ENCODE data around the gene PSAPL1. TPM values are rescaled to one million over a fixed set of nuclear protein-coding genes. Genes with fewer than 3 reads are reported as not detected.

The PSAPL1 gene
- total RNA-seq, 1 donor from 2014 or later, result not detected

DNA sequence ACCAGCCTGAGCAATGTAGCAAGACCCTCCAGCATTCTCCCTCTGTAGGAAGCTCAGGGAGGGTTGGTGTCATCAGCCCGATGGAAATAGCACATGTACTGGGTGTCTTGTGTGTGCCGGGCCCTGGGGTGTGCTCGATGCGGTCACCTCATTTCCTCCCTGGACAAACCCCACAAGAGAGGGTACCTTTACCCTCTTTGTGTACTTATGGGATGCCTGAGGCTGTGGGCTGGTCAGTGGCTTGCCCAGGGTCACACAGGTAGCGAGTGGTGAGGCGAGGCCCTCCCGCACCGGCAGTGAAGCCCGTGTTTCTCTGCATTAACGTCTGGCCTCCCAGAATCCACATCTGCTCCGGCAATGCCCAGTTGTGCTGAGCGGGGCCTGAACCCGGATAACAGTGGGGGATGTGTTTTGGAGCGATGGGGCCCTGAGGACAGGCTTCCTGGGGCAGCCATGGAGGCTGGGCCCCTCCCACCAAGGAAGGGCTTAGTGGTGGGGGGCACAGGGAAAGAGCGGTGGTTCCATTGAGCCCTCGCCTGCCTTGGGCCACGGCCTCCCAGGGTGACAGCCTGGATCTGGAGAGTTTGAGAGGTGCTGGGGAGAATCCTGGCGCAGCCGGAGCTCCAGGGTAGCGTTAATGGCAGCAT is 8.1 kb downstream of the PSAPL1 start:
- DNase-seq (ENCODE audit: low read depth), result no peak
- TF ChIP-seq, protein P1, sequence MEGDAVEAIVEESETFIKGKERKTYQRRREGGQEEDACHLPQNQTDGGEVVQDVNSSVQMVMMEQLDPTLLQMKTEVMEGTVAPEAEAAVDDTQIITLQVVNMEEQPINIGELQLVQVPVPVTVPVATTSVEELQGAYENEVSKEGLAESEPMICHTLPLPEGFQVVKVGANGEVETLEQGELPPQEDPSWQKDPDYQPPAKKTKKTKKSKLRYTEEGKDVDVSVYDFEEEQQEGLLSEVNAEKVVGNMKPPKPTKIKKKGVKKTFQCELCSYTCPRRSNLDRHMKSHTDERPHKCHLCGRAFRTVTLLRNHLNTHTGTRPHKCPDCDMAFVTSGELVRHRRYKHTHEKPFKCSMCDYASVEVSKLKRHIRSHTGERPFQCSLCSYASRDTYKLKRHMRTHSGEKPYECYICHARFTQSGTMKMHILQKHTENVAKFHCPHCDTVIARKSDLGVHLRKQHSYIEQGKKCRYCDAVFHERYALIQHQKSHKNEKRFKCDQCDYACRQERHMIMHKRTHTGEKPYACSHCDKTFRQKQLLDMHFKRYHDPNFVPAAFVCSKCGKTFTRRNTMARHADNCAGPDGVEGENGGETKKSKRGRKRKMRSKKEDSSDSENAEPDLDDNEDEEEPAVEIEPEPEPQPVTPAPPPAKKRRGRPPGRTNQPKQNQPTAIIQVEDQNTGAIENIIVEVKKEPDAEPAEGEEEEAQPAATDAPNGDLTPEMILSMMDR (IDR thresholded peaks at IDR 0.05; ENCODE audit: insufficient read depth, low read length, poor library complexity, severe bottlenecking), result no peak
- Histone ChIP-seq H3K27me3 (ENCODE audit: control insufficient read depth, insufficient read depth, low read length) (no peaks in the 10 kb centered on the region), H3K4me3 (ENCODE audit: low read depth, low read length) (no peak overlapping the region), H3K36me3 (ENCODE audit: control insufficient read depth, insufficient read depth, low read length) (no peaks in the 10 kb centered on the region)

- H3K4me3 ChIP-seq (ENCODE audit: low read depth, low read length), result no peak overlapping the region
- DNase-seq (ENCODE audit: low read depth), result no peak
- TF ChIP-seq, protein P1 (IDR thresholded peaks at IDR 0.05; ENCODE audit: insufficient read depth, low read length, poor library complexity, severe bottlenecking), result no peak
- H3K36me3 ChIP-seq (ENCODE audit: control insufficient read depth, insufficient read depth, low read length), result no peaks in the 10 kb centered on the region
- H3K27me3 ChIP-seq (ENCODE audit: control insufficient read depth, insufficient read depth, low read length), result no peaks in the 10 kb centered on the region
Measured at GRCh38 chr4:7425591-7426468, 8.9 kb downstream of the PSAPL1 start.

DNA sequence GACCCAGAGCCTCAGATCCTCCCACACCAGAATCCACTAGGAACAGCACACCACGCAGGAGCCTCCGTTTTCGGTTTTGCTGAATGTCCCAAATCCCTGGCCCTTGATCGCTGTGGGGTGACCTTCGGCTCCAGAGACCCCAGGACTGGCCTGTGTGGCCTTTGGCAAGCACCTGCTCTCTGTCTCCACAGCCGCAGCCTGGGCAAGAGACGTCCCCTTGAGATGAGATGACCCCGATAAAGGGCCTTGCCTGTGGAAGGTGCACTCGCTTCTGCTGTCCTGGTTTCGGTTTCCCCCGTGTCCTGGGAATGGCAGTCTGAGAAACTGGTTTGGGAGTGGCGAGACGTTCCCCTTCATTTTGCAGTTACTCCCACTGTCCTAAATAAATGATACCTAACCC is 9.6 kb downstream of the PSAPL1 start:
- TF ChIP-seq, protein P1 (IDR thresholded peaks at IDR 0.05; ENCODE audit: insufficient read depth, low read length, poor library complexity, severe bottlenecking), result no peak
- no peak for DNase-seq (ENCODE audit: low read depth)
- H3K36me3 ChIP-seq (ENCODE audit: control insufficient read depth, insufficient read depth, low read length), result no peaks in the 10 kb centered on the region
- H3K27me3 ChIP-seq (ENCODE audit: control insufficient read depth, insufficient read depth, low read length), result no peaks in the 10 kb centered on the region
- H3K4me3 ChIP-seq (ENCODE audit: low read depth, low read length), result no peak overlapping the region

DNA sequence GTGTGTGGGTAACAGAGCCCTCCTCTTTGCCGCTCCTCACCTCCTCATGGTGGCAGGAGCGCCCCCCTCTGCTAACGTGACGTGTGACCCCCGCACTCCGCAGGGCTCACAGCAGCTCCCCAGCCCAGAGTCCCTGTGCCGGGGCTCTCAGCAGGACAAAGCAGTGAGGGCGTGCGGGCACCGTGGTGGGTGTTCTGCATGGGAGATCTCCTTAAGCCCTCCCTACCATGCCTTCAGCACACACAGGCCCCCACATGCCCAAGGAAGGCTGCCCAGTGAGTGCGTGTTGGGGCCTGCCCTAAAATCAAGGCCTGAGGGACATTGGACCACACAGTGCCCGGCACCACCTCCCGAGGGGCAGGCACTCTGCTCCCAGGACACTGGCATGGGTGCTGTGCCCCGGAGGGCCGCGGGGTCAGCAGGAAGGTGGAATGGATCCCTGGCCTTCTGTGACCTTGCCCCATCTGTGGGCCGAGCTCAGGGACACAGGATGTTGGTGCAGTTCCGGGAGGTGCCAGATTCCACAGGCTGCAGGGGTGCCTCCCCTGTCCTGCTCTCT is 10.1 kb downstream of the PSAPL1 start:
- TF ChIP-seq, protein P1 (IDR thresholded peaks at IDR 0.05; ENCODE audit: insufficient read depth, low read length, poor library complexity, severe bottlenecking), result no peak
- no peak for DNase-seq (ENCODE audit: low read depth)
- Histone ChIP-seq H3K36me3 (ENCODE audit: control insufficient read depth, insufficient read depth, low read length) (no peaks in the 10 kb centered on the region), H3K27me3 (ENCODE audit: control insufficient read depth, insufficient read depth, low read length) (no peaks in the 10 kb centered on the region), H3K4me3 (ENCODE audit: low read depth, low read length) (no peak overlapping the region)

DNA sequence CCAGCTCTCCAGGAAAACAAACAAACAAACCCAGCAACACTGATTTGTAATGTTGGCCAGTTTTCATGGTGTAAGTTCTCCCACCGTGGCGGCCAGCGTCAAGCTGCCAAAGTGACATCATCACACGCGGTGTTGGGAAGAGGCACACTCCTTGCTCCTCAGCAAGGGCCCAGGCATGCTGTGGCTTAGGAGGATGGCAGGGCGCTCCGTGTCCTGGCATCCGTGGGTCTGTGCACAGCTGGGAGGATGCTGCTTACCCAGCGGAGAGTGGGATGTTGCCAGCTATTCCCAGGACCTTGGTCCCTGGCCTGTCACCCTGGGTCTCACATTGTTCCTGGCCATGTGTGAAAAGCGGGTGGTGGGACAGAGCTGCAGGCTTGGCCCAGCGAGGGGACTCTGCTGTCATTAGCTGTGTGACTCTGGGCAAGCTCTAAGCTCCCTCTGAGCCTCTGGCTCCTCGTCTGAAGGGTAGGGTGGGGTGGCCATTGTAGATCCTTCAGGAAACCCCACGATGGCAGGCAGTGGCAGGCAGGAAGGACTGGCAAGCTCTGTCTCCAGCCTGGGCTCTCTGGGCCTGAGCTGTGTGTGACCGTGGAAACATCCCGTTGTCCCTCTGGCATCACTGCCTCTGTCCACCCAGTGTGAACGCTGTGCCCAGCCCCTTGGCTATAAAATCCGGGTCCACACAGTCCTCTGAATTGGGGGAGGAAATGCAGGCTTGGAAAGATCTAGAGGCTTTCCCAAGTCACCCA is 10.8 kb downstream of the PSAPL1 start:
- no peak overlapping the region for H3K4me3 ChIP-seq (ENCODE audit: low read depth, low read length)
- no peak for DNase-seq (ENCODE audit: low read depth)
- TF ChIP-seq, protein P1 (IDR thresholded peaks at IDR 0.05; ENCODE audit: insufficient read depth, low read length, poor library complexity, severe bottlenecking), result no peak
- H3K36me3 ChIP-seq (ENCODE audit: control insufficient read depth, insufficient read depth, low read length), result no peaks in the 10 kb centered on the region
- no peaks in the 10 kb centered on the region for H3K27me3 ChIP-seq (ENCODE audit: control insufficient read depth, insufficient read depth, low read length)
